ENCODE data around the gene KRT86.

DNA sequence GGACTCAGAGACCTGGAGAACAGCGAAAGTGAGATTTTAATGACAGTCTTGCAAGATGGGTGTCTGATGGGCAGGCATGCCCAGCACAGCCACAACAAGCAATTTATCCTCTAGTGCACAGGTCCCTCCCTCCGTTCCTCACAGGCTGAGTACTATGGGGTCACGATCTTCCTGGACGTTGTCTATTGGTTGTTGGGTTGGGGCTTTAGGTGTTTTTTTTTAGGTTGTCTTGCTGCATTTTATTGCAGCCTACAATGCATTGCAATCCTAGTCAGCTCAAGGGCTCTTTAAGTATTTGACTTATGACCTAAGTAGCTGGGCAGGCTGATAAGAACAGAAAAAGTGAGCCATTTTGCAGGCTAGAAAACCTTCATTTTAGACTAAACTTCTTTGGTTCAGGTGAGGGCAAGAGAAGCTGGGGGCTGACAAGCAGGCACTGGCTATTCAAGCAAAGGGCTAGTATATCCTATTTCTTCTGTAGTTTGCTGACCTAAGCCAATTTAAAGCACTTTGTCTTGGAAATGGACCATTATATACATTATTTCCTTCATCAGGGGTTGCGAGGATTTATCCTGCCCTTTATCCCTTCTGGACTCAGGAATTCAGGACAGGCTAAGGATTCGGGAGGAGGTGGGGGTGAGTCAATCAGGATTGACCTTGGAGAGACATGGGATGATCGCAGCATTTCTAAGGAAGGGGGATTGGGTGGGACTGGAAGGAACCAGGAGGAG is 35.4 kb upstream of the KRT86 start:
- TF ChIP-seq, protein P1, sequence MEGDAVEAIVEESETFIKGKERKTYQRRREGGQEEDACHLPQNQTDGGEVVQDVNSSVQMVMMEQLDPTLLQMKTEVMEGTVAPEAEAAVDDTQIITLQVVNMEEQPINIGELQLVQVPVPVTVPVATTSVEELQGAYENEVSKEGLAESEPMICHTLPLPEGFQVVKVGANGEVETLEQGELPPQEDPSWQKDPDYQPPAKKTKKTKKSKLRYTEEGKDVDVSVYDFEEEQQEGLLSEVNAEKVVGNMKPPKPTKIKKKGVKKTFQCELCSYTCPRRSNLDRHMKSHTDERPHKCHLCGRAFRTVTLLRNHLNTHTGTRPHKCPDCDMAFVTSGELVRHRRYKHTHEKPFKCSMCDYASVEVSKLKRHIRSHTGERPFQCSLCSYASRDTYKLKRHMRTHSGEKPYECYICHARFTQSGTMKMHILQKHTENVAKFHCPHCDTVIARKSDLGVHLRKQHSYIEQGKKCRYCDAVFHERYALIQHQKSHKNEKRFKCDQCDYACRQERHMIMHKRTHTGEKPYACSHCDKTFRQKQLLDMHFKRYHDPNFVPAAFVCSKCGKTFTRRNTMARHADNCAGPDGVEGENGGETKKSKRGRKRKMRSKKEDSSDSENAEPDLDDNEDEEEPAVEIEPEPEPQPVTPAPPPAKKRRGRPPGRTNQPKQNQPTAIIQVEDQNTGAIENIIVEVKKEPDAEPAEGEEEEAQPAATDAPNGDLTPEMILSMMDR (conservative IDR thresholded peaks at IDR 0.05) = no peak
- TF ChIP-seq EZH2 (IDR thresholded peaks at IDR 0.05; ENCODE audit: low read depth) = no peak

Data from PC-9 (cell line).